PC-3 (cell line): ENCODE results near the gene CSNK1E. TPM values are rescaled to one million over a fixed set of nuclear protein-coding genes. Genes with fewer than 3 reads are reported as not detected.

Experiments
- ATAC-seq: fragments of 200-7000 bp; cut with Tn5 transposase; 2 replicates; pipeline ENCODE4 v1.9.1; 2020; ENCODE audit warnings: mild to moderate bottlenecking, moderate library complexity
- BruUV-seq: library from RNA; stranded (reverse); fragments of 400-500 nt; replicated peaks from 2 replicates; lab custom pipeline; 2021; lab: Mats Ljungman, UMichigan
- CTCF ChIA-PET: fragments of 300-600 bp; sonication (Branson Sonifier 250); formaldehyde crosslinking; loops from one replicate; lab custom pipeline; 2022; ENCODE audit warnings: antibody characterized with exemption; lab: Charles Lee
- POLR2A ChIA-PET: fragments of 300-600 bp; sonication (Branson Sonifier 250); formaldehyde crosslinking; loops from one replicate; lab custom pipeline; 2022; ENCODE audit warnings: antibody characterized with exemption; ENCODE audit not compliant: unreplicated experiment; lab: Charles Lee
- DNase-seq: peaks from one replicate; pipeline ENCODE4 v3.0.0-alpha.2; 2015
- H2AFZ ChIP-seq: fragments of 300-600 bp; sonication (generic); 2 replicates; pipeline ENCODE4 v1.6.0; 2016; ENCODE audit warnings: antibody characterized with exemption, low read length
- H3F3A ChIP-seq: fragments of 300-600 bp; sonication (generic); one replicate; pipeline ENCODE4 v1.6.0; 2017; ENCODE audit warnings: antibody characterized with exemption, low read length, control low read depth, mild to moderate bottlenecking; ENCODE audit not compliant: unreplicated experiment
- H3K27ac ChIP-seq: fragments of 300-600 bp; sonication (generic); 2 replicates; pipeline ENCODE4 v1.5.1; 2016; ENCODE audit warnings: mild to moderate bottlenecking, low read length
- H3K27me3 ChIP-seq: fragments of 300-600 bp; sonication (generic); 2 replicates; pipeline ENCODE4 v1.6.1; 2016; ENCODE audit warnings: low read length, mixed read lengths
- H3K36me3 ChIP-seq: fragments of 300-600 bp; sonication (generic); 2 replicates; pipeline ENCODE4 v1.6.1; 2016; ENCODE audit warnings: low read depth, mixed run types, low read length, mixed read lengths
- H3K4me1 ChIP-seq: fragments of 300-600 bp; sonication (generic); 2 replicates; pipeline ENCODE4 v1.5.1; 2016; ENCODE audit warnings: low read length; ENCODE audit not compliant: insufficient read depth
- H3K4me2 ChIP-seq: fragments of 300-600 bp; sonication (generic); 2 replicates; pipeline ENCODE4 v1.6.0; 2016; ENCODE audit warnings: low read length
- H3K4me3 ChIP-seq: fragments of 300-600 bp; sonication (generic); 2 replicates; pipeline ENCODE4 v1.5.1; 2016; ENCODE audit warnings: mild to moderate bottlenecking, low read length, mixed read lengths
- H3K79me2 ChIP-seq: fragments of 300-600 bp; sonication (generic); 2 replicates; pipeline ENCODE4 v1.6.1; 2017; ENCODE audit warnings: low read length, mixed read lengths
- H3K9ac ChIP-seq: fragments of 300-600 bp; sonication (generic); 2 replicates; pipeline ENCODE4 v1.6.0; 2016; ENCODE audit warnings: mild to moderate bottlenecking, low read length
- H3K9me2 ChIP-seq: fragments of 300-600 bp; sonication (generic); replicated peaks from 2 replicates; pipeline ENCODE4 v1.6.1; 2016; ENCODE audit warnings: mixed run types, low read length, mixed read lengths
- H3K9me3 ChIP-seq: fragments of 300-600 bp; sonication (generic); 2 replicates; pipeline ENCODE4 v1.6.1; 2016; ENCODE audit warnings: low read length, mixed read lengths
- H4K20me1 ChIP-seq: fragments of 300-600 bp; sonication (generic); 2 replicates; pipeline ENCODE4 v1.6.1; 2016; ENCODE audit warnings: low read length, mixed read lengths
- EZH2 ChIP-seq: fragments of 300-600 bp; sonication (generic); IDR thresholded peaks from one replicate; pipeline ENCODE4 v1.6.1; 2017; ENCODE audit warnings: antibody characterized with exemption, mild to moderate bottlenecking, low read length; ENCODE audit not compliant: unreplicated experiment
- EZH2phosphoT487 ChIP-seq: fragments of 300-600 bp; sonication (generic); IDR thresholded peaks from 2 replicates; pipeline ENCODE4 v1.6.1; 2018; ENCODE audit warnings: mild to moderate bottlenecking, antibody characterized with exemption, low read length, borderline replicate concordance
- intact Hi-C: fragments of 100-400 bp; cut with micrococcal nuclease; formaldehyde crosslinking; loops from 2 replicates; pipeline ENCODE4 v1.9.0; 2023
- total RNA-seq: library from RNA; depleted of rRNA; stranded (reverse); fragments of >200 nt; gene quantifications from 2 replicates; pipeline ENCODE4 v1.2.3, GENCODE V29; 2014
- TF ChIP-seq, protein P1 (sequence below): fragments of 300-600 bp; sonication (generic); conservative IDR thresholded peaks from 2 replicates; pipeline ENCODE4 v1.5.1; 2017; ENCODE audit warnings: antibody characterized with exemption, low read depth, mild to moderate bottlenecking, low read length

Gene CSNK1E
- total RNA-seq, 1 experiment from 2014 or later: 147 TPM

DNA sequence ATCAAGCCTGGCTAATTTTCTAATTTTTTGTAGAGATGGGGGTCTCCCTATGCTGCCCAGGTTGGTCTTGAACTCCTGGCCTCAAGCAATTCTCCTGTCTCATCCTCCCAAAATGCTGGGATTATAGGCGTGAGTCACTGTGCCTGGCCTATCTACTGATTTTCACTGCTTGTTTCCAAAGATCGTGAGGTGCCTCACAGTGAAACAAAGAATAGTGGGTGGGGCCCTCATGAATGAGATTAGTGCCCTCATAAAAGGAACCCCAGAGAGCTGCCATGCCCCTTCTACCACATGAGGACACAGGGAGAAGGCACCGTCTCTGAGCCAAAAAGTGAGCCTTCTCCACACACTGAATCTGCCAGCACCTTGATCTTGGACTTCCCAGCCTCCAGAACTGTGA, 67.9 kb downstream of the CSNK1E start:
- Histone ChIP-seq H3K79me2 (peaks cover 49% of the 10 kb centered on the region), H3K4me3 (no peak overlapping the region), H3K9me2 (no peaks in the 10 kb centered on the region), H3K9ac (no peak overlapping the region), H3K4me1 (no peaks in the 10 kb centered on the region), H2AFZ (no peak overlapping the region), H3K27ac (no peak overlapping the region), H3K27me3 (no peaks in the 10 kb centered on the region), H3K36me3 (no peaks in the 10 kb centered on the region), H3K4me2 (no peak overlapping the region), H3F3A (no peaks in the 10 kb centered on the region), H3K9me3 (no peaks in the 10 kb centered on the region), H4K20me1 (no peaks in the 10 kb centered on the region)
- TF ChIP-seq EZH2phosphoT487: no peak
- no peak for TF ChIP-seq EZH2
- TF ChIP-seq, protein P1, sequence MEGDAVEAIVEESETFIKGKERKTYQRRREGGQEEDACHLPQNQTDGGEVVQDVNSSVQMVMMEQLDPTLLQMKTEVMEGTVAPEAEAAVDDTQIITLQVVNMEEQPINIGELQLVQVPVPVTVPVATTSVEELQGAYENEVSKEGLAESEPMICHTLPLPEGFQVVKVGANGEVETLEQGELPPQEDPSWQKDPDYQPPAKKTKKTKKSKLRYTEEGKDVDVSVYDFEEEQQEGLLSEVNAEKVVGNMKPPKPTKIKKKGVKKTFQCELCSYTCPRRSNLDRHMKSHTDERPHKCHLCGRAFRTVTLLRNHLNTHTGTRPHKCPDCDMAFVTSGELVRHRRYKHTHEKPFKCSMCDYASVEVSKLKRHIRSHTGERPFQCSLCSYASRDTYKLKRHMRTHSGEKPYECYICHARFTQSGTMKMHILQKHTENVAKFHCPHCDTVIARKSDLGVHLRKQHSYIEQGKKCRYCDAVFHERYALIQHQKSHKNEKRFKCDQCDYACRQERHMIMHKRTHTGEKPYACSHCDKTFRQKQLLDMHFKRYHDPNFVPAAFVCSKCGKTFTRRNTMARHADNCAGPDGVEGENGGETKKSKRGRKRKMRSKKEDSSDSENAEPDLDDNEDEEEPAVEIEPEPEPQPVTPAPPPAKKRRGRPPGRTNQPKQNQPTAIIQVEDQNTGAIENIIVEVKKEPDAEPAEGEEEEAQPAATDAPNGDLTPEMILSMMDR: no peak
- intact Hi-C loops: no loop called here
- POLR2A ChIA-PET: no interaction called here
- CTCF ChIA-PET: no interaction called here
- DNase-seq (no peak), ATAC-seq (no peak)
- no TSS peak for BruUV-seq

DNA sequence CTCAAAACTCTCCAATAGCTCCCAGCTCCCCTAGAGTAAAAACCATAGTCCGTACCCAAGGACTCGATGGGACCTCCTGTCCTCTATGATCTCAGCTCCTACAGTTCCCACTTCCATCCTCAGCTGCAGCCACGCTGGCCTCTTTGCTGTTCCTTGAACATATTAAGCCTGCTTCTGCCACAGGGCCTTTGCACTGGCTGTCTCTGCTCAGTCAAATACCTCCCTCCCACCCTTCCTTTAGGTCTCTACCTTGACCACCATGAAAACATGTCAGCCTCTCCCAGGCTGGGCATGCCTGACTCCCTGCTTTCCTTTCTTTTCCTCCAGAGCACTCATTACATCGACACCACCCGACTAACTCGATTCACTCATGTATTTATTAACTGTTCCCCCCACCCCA, 69.0 kb downstream of the CSNK1E start:
- no peaks in the 10 kb centered on the region for H3K36me3 ChIP-seq
- H4K20me1 ChIP-seq: no peaks in the 10 kb centered on the region
- TF ChIP-seq, protein P1: no peak
- no peak for TF ChIP-seq EZH2phosphoT487
- TF ChIP-seq EZH2: no peak
- H3K9me2 ChIP-seq: no peaks in the 10 kb centered on the region
- no peak for ATAC-seq
- intact Hi-C loops: no loop called here
- CTCF ChIA-PET: no interaction called here
- H3K4me2 ChIP-seq: no peak overlapping the region
- H3K27me3 ChIP-seq: no peaks in the 10 kb centered on the region
- H3F3A ChIP-seq: no peaks in the 10 kb centered on the region
- no peak overlapping the region for H3K9ac ChIP-seq
- DNase-seq: no peak
- H3K9me3 ChIP-seq: no peaks in the 10 kb centered on the region
- no peak overlapping the region for H3K27ac ChIP-seq
- POLR2A ChIA-PET: no interaction called here
- BruUV-seq: no TSS peak
- no peaks in the 10 kb centered on the region for H3K4me1 ChIP-seq
- H3K4me3 ChIP-seq: no peak overlapping the region
- peaks cover 42% of the 10 kb centered on the region for H3K79me2 ChIP-seq
- no peak overlapping the region for H2AFZ ChIP-seq

DNA sequence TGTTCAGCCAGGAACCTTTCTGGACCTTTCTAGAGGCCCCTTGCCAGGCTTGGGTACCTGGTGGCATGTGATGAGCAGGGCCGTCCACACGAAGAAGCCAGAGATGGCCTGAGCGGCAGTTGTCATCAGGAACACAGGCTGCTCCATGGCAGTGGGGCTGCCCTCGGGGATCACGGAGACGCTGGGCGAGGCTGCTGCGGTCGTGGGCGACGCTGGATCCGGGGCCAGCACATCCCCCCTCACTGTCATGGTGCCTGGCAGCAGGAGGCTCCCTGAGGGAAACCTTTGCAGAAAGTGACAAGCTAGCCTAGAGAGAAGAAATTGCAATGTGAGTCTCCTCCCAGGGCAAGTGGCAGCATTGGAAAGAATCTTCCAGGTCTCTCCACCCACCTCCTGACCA, 69.5 kb downstream of the CSNK1E start:
- Histone ChIP-seq H3K27me3 (no peaks in the 10 kb centered on the region), H3F3A (no peaks in the 10 kb centered on the region), H3K4me3 (no peak overlapping the region), H3K9me3 (no peaks in the 10 kb centered on the region), H3K4me2 (no peak overlapping the region), H3K9ac (no peak overlapping the region), H3K36me3 (no peaks in the 10 kb centered on the region), H3K4me1 (no peaks in the 10 kb centered on the region), H2AFZ (no peak overlapping the region), H4K20me1 (no peaks in the 10 kb centered on the region), H3K79me2 (peaks cover 42% of the 10 kb centered on the region), H3K9me2 (no peaks in the 10 kb centered on the region), H3K27ac (no peak overlapping the region)
- ChIA-PET CTCF (no interaction called here), POLR2A (no interaction called here)
- TF ChIP-seq, protein P1: no peak
- BruUV-seq: no TSS peak
- intact Hi-C loops: no loop called here
- ATAC-seq: no peak
- DNase-seq: no peak
